ENCODE results near the gene PCDHGA1. TPM values are rescaled to one million over a fixed set of nuclear protein-coding genes. Genes with fewer than 3 reads are reported as not detected.
"Not testable (repeated sequence)": the region's sequence is repeated elsewhere in the genome, so short reads cannot be mapped to it uniquely, and the experiment has no call there.

PCDHGA1 gene
- total RNA-seq, 1 donor from 2014 or later, result 0.15 TPM

- no peak for DNase-seq (ENCODE audit: low spot score)
- H3K36me3 Mint-ChIP-seq (ENCODE audit: low read depth), result peaks cover 44% of the 10 kb centered on the region
- peaks cover 41% of the 10 kb centered on the region for H3K4me1 Mint-ChIP-seq (ENCODE audit: low read depth)
- H3K4me3 Mint-ChIP-seq (ENCODE audit: unreplicated experiment), result peak overlapping the region; percentile 93
- H3K9me3 Mint-ChIP-seq (ENCODE audit: low read depth), result peaks cover 36% of the 10 kb centered on the region
- H3K27me3 Mint-ChIP-seq (ENCODE audit: low read depth), result no peaks in the 10 kb centered on the region
- TF ChIP-seq CTCF (IDR thresholded peaks at IDR 0.05), result no peak
- no peak overlapping the region for H3K27ac Mint-ChIP-seq (ENCODE audit: unreplicated experiment)
Observed at GRCh38 chr5:141409598-141410306, 79.4 kb downstream of the PCDHGA1 start.

DNA sequence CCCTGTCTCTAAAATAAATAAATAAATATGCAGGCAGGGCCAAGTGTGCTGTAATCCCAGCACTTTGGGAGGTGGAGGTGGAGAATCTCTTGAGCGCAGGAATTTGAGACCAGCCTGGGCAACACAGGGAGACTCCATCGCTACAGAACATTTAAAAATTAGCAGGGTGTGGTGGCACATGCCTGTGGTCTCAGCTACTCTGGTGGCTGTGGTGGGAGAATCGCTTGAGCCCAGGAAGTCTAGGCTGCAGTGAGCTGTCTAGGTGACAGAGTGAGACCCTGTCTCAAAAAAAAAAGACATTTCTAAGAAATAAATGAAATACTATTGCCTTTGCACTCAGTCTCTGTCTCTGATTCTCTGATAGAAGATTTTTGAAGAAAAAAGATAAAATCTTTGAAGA, 81.3 kb downstream of the PCDHGA1 start:
- Mint-ChIP-seq H3K4me1 (ENCODE audit: low read depth) (peaks cover 41% of the 10 kb centered on the region), H3K4me3 (ENCODE audit: unreplicated experiment) (peak overlapping the region; percentile 50), H3K27me3 (ENCODE audit: low read depth) (no peaks in the 10 kb centered on the region), H3K36me3 (ENCODE audit: low read depth) (peaks cover 53% of the 10 kb centered on the region), H3K9me3 (ENCODE audit: low read depth) (peaks cover 44% of the 10 kb centered on the region), H3K27ac (ENCODE audit: unreplicated experiment) (peak overlapping the region; percentile 70)
- DNase-seq (ENCODE audit: low spot score), result no peak
- TF ChIP-seq CTCF (IDR thresholded peaks at IDR 0.05), result no peak

DNA sequence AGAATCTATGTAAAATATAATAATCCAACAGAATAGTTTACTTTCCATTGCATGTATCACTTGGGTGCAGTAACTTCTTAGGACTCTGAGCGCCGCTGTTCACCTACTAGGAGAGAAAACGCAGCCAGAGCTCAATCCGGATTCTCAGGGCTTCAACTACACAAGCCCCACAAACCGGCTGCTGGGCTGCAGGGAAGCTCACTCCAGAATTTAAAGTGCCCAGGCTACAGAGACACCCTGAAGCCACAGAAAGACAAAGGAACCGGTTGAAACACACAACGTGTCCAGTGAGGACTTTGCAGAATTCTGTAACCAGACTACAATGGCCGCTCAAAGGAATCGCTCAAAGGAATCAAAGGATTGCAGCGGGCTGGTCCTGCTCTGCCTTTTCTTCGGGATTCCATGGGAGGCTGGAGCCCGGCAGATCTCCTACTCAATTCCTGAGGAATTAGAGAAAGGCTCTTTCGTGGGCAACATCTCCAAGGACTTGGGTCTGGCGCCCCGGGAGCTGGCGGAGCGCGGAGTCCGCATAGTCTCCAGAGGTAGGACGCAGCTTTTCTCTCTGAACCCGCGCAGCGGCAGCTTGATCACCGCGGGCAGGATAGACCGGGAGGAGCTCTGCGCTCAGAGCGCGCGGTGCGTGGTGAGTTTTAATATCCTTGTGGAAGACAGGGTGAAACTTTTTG, 82.7 kb downstream of the PCDHGA1 start, which contains the start of gene PCDHGA10:
Gene PCDHGA10 (plus strand): TSS at position 134 of the 686 bp plus-strand sequence. CDS start 189 bp downstream, at position 323.
- Mint-ChIP-seq H3K36me3 (ENCODE audit: low read depth) (peaks cover 56% of the 10 kb centered on the region), H3K4me1 (ENCODE audit: low read depth) (peaks cover 35% of the 10 kb centered on the region)

GRCh38 chr5:141413540-141414069, 83.3 kb downstream of the PCDHGA1 start:
- H3K4me3 Mint-ChIP-seq (ENCODE audit: unreplicated experiment), result peak overlapping the region; percentile 82
- H3K27ac Mint-ChIP-seq (ENCODE audit: unreplicated experiment), result peak overlapping the region; percentile 86
- no peaks in the 10 kb centered on the region for H3K27me3 Mint-ChIP-seq (ENCODE audit: low read depth)
- H3K4me1 Mint-ChIP-seq (ENCODE audit: low read depth), result peaks cover 30% of the 10 kb centered on the region
- H3K36me3 Mint-ChIP-seq (ENCODE audit: low read depth), result peaks cover 58% of the 10 kb centered on the region
- peaks cover 51% of the 10 kb centered on the region for H3K9me3 Mint-ChIP-seq (ENCODE audit: low read depth)
- no peak for DNase-seq (ENCODE audit: low spot score)
- TF ChIP-seq CTCF (IDR thresholded peaks at IDR 0.05), result no peak

More for the DNA sequence above, 82.7 kb downstream of the PCDHGA1 start, which contains the start of gene PCDHGA10:
- Mint-ChIP-seq H3K27me3 (ENCODE audit: low read depth) (no peaks in the 10 kb centered on the region), H3K4me3 (ENCODE audit: unreplicated experiment) (peak within 1 kb of the TSS; percentile 82), H3K9me3 (ENCODE audit: low read depth) (peaks cover 48% of the 10 kb centered on the region), H3K27ac (ENCODE audit: unreplicated experiment) (peak within 1 kb of the TSS; percentile 86)
- no peak for DNase-seq (ENCODE audit: low spot score)
- peak; percentile 78 for TF ChIP-seq CTCF (IDR thresholded peaks at IDR 0.05)

DNA sequence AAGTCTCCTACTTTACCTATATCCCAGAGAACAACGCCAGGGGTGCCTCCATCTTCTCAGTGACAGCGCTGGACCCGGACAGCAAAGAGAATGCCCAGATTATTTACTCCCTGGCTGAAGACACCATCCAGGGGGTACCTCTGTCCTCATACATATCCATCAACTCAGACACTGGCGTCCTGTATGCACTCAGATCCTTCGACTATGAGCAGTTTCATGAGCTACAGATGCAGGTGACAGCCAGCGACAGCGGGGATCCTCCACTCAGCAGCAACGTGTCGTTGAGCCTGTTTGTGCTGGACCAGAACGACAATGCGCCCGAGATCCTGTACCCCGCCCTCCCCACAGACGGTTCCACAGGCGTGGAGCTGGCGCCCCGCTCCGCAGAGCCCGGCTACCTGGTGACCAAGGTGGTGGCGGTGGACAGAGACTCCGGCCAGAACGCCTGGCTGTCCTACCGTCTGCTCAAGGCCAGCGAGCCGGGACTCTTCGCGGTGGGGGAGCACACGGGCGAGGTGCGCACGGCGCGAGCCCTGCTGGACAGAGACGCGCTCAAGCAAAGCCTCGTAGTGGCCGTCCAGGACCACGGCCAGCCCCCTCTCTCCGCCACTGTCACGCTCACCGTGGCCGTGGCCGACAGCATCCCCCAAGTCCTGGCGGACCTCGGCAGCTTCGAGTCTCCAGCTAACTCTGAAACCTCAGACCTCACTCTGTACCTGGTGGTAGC, 84.4 kb downstream of the PCDHGA1 start:
- H3K4me3 Mint-ChIP-seq (ENCODE audit: unreplicated experiment); H3K27ac Mint-ChIP-seq (ENCODE audit: unreplicated experiment); H3K27me3 Mint-ChIP-seq (ENCODE audit: low read depth); DNase-seq (ENCODE audit: low spot score): not testable (repeated sequence)
- H3K36me3 Mint-ChIP-seq (ENCODE audit: low read depth), result peaks cover 58% of the 10 kb centered on the region
- H3K9me3 Mint-ChIP-seq (ENCODE audit: low read depth), result peaks cover 50% of the 10 kb centered on the region
- H3K4me1 Mint-ChIP-seq (ENCODE audit: low read depth), result peaks cover 23% of the 10 kb centered on the region

- peaks cover 21% of the 10 kb centered on the region for H3K4me1 Mint-ChIP-seq (ENCODE audit: low read depth)
- peaks cover 60% of the 10 kb centered on the region for H3K36me3 Mint-ChIP-seq (ENCODE audit: low read depth)
- peaks cover 52% of the 10 kb centered on the region for H3K9me3 Mint-ChIP-seq (ENCODE audit: low read depth)
- H3K4me3 Mint-ChIP-seq (ENCODE audit: unreplicated experiment); H3K27me3 Mint-ChIP-seq (ENCODE audit: low read depth); H3K27ac Mint-ChIP-seq (ENCODE audit: unreplicated experiment); DNase-seq (ENCODE audit: low spot score): not testable (repeated sequence)
Observed at GRCh38 chr5:141415275-141415618, 84.9 kb downstream of the PCDHGA1 start.
